ENCODE results near the gene ERFE.

ERFE gene

DNA sequence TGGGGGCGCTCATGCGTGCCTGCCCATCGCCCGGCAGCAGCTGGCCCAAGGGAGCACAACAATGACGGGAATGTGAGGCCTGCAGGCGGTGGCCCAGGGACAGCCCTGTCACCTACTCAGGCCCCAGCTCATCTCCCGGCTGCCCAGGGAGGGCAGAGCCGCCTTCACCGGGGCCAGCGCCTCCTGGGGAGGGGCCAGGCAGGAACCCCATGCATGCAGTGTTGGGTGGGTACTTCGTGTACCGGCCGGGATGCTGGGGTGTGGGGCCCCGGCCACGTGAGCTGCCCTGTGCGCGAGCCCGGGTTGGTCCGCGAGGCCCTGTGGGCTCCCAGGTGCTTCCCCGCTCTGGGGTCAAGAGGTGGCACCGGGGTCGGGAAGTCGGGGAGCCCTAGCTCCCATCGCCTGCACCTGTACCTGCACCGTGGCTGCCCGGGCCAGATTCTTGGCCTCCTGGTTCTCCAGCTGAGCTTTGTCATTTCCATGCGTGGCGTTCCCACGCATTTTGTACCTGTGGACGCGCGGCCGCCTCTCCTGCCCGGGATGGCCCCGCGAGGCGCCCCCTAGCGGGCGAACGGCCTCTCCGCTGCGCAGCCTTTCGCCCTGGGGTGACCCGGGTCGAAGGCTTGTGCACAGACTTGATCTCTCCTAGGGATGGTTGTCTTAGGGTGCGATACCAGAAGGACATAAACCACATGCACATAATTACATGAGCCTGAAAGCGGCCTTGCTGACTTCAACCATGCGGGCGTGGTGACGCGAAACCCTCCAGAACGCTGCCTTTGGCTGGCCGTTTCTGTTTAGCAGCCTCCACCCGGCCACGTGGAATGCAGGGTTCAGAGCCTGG lies 19.4 kb upstream of the ERFE start:
- no peak for DNase-seq (ENCODE audit: low spot score)

DNA sequence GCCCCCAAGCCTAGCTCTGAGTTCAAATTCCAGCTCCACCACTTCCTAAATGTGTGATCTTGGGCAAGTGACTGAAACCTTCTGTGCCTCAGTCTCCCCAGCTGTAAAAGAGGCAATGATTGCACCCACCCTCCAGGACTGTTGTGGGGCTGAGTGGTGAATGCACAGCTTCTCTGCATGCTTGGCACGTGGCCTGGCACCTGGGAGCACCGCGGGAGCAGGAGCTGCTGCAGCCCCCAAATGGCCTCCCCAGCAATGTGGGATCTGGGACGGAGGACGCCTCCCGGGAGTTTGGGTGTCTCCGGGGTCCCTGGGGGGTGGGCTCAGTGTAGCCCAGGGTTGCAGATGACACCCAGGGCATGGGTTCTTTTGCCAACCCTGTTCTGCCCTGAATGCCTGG lies 18.7 kb upstream of the ERFE start:
- no peak for DNase-seq (ENCODE audit: low spot score)

GRCh38 chr2:238140721-238141540 lies 17.8 kb upstream of the ERFE start:
- DNase-seq (ENCODE audit: low spot score), result no peak

- DNase-seq (ENCODE audit: low spot score), result no peak
Measured at GRCh38 chr2:238141541-238142318, 17.0 kb upstream of the ERFE start.

GRCh38 chr2:238142382-238143205 lies 16.2 kb upstream of the ERFE start:
- DNase-seq (ENCODE audit: low spot score), result no peak

- DNase-seq (ENCODE audit: low spot score), result no peak
Measured at GRCh38 chr2:238143239-238143951, 15.4 kb upstream of the ERFE start.

GRCh38 chr2:238144262-238144661 lies 14.5 kb upstream of the ERFE start:
- DNase-seq (ENCODE audit: low spot score), result no peak

DNA sequence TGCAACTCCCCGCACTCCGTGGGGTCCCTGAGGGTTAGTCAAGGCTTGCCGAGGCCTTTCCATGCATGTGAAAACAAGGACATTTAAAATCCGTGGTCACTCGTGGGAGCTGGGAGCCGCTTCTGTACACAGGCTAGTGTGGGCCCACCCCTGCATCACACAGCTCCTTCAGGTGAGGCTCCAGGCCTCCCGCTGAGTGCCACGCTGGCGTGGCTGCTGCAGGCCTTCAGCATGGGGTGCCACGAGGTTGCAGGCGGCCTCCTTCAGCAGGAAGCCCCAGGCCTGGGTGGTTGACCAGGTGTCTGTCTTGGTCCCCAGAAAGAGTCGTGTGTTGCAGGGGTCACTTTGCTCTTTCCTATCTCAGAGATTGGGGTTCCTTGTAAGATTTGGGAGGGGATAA lies 13.7 kb upstream of the ERFE start:
- DNase-seq (ENCODE audit: low spot score), result no peak

DNA sequence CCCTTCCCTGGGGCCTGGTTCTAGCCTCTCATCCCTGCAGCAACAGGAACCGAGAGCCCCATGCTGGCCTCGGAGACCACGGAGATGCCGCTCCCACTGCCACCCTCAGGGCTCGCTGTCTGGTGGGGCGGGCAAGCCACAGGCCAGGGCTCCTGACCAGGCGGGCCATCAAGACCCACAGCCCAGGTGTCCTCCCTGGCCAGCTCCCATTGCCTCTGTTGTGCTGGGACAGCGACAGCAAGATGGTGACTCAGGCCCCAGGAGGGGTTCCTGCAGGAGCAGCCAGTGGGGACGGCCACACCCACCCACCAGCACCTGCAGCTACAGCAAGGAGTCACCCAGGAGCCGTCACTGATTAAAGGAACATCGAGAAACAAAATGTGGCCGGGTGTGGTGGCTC lies 12.9 kb upstream of the ERFE start:
- no peak for DNase-seq (ENCODE audit: low spot score)

- DNase-seq (ENCODE audit: low spot score), result no peak
Measured at GRCh38 chr2:238146884-238147544, 11.8 kb upstream of the ERFE start.

DNA sequence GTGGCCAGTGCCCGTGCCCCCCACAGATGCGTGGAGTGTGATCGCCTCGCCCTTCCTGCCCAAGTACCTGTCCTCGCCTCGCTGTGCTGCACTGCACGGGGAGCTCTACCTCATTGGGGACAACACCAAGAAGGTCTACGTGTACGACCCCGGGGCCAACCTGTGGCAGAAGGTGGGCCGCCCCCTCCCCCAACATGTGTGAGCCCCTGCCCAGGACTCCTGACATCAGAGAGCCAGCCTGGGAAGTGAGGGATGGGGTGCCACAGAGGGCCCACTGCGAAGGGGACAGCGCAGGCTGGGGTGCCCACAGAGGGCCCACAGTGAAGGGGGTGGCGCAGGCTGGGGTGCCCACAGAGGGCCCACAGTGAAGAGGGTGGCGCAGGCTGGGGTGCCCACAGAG lies 9.8 kb upstream of the ERFE start:
- no peak for DNase-seq (ENCODE audit: low spot score)

GRCh38 chr2:238149841-238150572 lies 8.8 kb upstream of the ERFE start:
- DNase-seq (ENCODE audit: low spot score), result no peak

DNA sequence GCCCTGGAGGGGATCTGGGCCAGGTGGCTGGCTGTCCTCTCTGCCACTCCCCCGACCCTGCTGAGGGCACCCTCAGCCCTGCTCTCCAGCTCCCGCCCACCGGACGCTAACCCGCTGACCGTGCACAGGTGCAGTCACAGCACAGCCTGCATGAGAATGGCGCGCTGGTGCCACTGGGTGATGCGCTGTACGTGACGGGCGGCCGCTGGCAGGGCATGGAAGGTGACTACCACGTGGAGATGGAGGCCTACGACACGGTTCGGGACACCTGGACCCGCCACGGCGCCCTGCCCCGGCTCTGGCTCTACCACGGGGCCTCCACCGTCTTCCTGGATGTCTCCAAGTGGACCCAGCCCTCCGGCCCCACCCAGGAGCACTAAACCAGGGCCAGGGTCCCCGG lies 8.1 kb upstream of the ERFE start:
- DNase-seq (ENCODE audit: low spot score), result no peak

GRCh38 chr2:238151205-238151604 lies 7.6 kb upstream of the ERFE start:
- DNase-seq (ENCODE audit: low spot score), result no peak

DNA sequence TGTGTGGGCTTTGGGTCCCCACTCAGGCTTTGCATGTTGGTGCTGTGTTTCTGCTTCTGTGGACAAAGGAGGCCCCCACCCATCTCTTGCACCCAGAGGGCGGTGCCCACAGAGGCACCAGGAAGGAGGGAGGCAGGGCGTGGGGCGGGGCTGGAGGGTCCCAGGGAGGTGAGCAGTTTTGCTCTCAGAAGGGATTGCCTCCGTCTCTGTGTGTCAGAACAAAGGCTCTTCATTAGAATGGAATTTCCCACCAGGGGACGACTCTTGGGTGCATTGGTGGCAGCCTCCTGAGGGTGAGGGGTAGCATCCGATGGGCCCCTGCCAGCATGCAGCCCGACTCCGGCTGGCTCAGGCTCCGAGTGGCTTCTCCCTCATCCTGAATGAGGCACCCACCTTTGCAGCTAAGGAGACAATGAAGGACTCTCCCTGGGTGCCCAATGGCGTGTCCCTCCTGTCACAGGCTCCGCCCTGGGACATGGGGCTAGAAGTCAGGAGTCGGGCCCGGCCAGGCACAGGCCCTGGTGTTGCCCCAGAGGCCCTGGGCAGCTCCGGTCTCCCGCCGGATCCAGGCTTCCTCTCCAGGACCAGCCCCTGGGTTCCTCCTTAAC lies 7.0 kb upstream of the ERFE start:
- no peak for DNase-seq (ENCODE audit: low spot score)

DNA sequence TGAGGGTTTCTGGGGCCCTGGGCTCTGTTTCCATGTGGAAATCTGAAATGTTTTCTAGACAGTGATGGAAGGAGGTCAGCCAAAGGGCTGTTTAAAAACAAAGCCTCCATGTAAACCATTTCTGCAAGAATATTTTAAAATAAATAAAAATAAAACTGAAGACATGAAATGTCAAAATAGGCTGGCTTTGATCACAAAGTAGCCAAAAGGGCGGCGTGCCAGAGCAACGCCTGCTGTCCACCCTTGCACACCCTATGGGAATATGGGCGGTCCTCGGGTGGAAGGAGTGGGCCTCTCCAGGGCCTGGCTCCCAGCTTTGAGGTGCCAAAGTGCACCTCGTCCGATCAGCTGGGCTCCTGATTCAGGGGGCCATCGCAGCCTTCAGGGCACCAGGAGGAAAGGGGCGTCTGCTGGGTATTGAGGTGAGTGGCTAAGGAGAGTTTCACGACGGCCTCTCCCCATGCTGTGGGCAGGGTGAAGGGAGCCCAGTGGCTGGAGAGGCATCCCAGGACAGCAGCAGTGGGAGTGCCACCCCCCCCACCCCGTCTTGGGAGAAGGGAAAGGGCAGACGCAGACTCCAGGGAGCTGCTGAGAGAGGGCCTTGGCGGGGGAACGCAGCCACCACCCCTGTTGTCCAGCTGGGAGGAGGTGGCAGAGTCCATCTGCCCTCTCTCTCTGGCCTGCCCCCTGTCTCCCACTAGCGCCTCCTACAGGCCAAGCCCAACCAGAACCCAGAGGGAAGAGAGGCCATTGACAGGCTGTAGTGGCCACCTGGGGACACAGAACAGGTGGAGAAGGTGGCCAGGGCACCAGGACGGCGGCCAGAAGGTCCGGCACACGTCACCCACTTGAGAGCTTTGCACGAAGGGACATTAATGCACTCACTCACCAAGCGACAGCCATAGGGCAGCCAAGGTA lies 5.7 kb upstream of the ERFE start:
- DNase-seq (ENCODE audit: low spot score), result no peak

DNA sequence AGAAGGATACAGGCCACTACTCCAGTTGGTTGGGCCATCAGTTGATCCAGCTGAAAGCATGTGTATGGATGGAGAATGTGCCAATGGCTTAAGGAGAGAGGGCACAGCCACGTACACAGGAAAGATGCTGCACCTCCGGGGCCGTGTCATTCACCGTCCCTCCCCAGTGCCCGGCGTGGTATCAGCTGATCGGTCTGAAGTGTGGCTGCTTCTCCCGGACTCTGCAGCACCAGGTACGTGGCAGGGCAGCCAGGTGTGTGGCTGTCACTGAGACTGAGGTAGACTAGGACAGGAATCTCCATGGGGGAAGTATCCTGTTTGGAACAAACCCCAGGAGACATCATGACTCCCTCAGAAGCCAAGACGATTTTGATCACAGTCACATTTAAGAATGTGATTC lies 4.2 kb upstream of the ERFE start:
- no peak for DNase-seq (ENCODE audit: low spot score)

DNA sequence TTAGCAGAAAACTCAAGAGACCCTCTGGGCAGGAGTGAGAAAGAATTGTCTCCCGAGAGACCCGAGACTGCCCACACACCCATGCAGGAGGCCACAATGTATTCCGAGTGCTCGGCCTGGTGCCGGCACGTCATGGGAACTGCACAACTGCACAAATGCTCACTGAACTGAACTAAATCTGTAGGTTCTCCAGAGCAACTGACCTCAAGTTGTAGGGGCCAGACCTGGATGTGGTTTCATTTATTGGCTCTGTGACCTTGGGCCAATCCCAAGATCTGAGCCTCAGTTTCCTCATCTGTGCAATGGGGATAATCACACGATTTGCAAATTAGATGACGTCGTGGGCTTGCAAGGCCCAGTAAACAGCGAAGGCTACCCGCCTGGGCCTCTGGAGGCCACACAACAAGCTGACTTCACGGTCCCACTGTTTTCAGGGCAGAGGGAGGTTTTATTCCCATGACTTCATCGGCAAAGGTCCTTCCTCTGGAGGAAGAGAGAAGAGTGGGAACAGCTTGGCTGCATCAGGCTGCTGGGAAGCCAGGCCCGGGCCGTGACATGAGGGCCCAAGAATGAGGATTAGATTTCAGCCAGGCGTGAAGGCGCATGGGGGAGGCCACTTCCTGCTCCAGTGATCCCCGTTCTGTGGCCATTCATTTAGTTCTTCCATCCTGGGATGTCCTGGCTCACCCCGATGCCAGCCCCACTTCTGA lies 3.6 kb upstream of the ERFE start:
- DNase-seq (ENCODE audit: low spot score), result no peak

Measured in cerebellar cortex (tissue), 1 donor.